Ishikawa (cell line): ENCODE results near the gene CRABP2.

Source experiments
- EGR1 ChIP-seq: IDR thresholded peaks from 2 replicates; pipeline ENCODE4 v1.6.1; 2012
- EP300 ChIP-seq: IDR thresholded peaks from 2 replicates; pipeline ENCODE4 v1.6.1; 2012; ENCODE audit warnings: borderline replicate concordance
- YY1 ChIP-seq: IDR thresholded peaks from 2 replicates; pipeline ENCODE4 v1.6.1; 2012; ENCODE audit warnings: low read depth

GRCh38 chr1:156706657-156707416, 1.5 kb upstream of the CRABP2 start:
- TF ChIP-seq EGR1 (no peak), YY1 (no peak), EP300 (no peak)
